Measurements from ENCODE around the gene TRIM17.
A peak's percentile ranks its signal among the peaks of the same experiment; 100 is the strongest.

Gene TRIM17, protein sequence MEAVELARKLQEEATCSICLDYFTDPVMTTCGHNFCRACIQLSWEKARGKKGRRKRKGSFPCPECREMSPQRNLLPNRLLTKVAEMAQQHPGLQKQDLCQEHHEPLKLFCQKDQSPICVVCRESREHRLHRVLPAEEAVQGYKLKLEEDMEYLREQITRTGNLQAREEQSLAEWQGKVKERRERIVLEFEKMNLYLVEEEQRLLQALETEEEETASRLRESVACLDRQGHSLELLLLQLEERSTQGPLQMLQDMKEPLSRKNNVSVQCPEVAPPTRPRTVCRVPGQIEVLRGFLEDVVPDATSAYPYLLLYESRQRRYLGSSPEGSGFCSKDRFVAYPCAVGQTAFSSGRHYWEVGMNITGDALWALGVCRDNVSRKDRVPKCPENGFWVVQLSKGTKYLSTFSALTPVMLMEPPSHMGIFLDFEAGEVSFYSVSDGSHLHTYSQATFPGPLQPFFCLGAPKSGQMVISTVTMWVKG
- total RNA-seq, result 0.12 to 1.6 (median 0.89) reads per million in 9 experiments

DNA sequence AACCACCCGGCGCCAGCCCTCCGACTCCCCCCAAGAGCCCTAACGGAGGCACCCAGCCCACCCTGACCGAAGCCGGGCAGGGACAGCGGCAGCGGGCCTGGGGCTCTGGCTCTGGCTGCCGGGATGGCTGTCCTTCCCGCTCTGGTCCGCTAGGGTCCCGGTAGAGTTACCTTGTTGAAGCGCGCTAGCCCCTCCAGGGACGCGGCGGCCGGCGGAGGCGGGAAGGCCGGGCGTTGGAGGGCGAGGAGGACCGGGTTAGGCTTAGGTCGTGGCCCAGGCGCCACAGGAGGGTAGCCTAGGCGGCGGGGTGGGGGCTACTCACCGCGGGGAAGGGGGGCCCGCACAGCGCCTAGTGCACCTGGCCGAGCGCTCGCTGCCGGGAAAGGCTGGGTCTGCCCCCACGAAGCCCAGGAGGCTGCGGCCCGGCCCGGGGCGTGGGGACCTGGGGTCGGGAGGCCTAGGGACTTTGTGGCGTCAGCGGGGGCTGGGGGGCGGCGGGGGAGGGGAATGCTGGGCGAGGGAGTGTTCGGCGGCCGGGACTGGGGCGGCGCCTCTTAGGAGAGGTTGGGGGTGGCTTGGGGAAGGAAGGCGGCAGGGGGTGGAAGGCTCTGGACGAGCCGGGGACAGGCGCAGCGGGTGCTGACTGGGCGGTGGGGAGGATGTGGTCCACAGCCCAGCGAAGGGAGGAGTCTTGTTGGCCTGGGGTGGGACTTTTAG, at the start of gene TRIM17:
TRIM17 (minus strand) TSS at position 645 of the 717 bp plus-strand sequence. CDS start 1,789 bp downstream, outside the sequence.
- peaks cover 5% of the 10 kb centered on the region for H3K36me3 Mint-ChIP-seq (ENCODE audit: insufficient read depth)
- peak within 1 kb of the TSS; percentile 85 to 89 for H3K4me3 Mint-ChIP-seq
- DNase-seq, result peak in 2 of 3 experiments; percentile 13 to 23
- ATAC-seq (replicated peaks), result peak; percentile 79
- H3K4me1 Mint-ChIP-seq (ENCODE audit: low read depth in 2 of 2), result peaks cover 15 to 20% of the 10 kb centered on the region in 2 donors
- H3K27me3 Mint-ChIP-seq, result peaks cover 0 to 31% of the 10 kb centered on the region in 2 donors
- H3K27ac Mint-ChIP-seq, result peak within 1 kb of the TSS in 1 of 2 donors; percentile 58
- no peaks in the 10 kb centered on the region for H3K9me3 Mint-ChIP-seq

DNA sequence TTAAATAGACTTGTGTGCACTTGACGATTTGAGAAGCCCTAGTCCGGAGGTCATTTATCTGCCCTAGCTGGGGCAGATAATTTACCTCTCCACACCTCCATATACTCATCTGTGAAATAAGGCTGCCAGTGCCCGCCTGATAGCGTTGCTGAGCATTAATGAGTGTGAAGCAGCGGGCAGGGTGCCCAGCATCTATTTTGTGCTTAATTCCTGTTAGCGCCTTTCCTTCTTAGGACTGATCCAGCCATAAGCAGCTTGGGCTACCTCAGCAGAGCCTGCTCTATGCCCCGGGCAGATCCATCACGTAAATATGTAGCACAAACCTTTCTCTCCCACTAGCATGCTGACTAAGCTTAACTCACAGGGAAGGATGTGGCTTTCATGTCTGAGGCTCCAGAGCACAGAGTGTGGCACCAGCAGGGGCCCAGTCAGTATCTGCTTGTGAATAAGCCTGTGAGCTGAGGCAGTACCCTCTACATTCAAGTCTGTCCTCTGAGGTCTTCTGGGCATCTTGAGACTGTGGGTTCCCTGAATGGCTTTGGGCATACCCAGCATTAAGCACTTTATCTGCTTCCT, 49.0 kb upstream of the TRIM17 start:
- peak; percentile 23 for ATAC-seq (replicated peaks)
- peaks cover 0 to 2% of the 10 kb centered on the region in 2 donors for H3K27me3 Mint-ChIP-seq
- no peak for DNase-seq
- peaks cover 43 to 45% of the 10 kb centered on the region in 2 donors for H3K4me1 Mint-ChIP-seq (ENCODE audit: low read depth in 2 of 2)
- H3K27ac Mint-ChIP-seq, result peak overlapping the region; percentile 49 to 77
- H3K9me3 Mint-ChIP-seq, result no peaks in the 10 kb centered on the region
- H3K4me3 Mint-ChIP-seq, result peak overlapping the region; percentile 84 to 85
- peaks cover 11% of the 10 kb centered on the region for H3K36me3 Mint-ChIP-seq (ENCODE audit: insufficient read depth)

DNA sequence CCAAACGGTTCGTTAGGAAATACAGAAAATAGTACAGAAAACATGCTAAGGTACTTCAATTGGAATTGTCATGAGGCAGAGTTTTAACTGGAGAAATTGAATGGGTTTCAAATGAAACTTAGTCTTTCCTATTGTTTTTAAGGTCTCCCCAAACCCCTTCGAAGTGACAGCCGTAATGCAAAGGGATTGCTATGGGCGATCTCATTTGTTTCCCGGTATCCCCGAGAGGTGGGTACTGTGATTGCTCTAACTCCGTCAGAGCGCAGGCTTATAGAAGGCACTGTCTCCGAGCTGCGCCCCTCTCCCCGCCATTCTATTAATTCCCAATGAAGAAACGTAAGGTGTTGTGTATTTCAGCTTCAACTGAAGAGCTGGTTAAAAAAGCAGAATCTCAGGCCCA, 48.5 kb upstream of the TRIM17 start:
- H3K27me3 Mint-ChIP-seq, result no peaks in the 10 kb centered on the region
- H3K36me3 Mint-ChIP-seq (ENCODE audit: insufficient read depth), result peaks cover 14% of the 10 kb centered on the region
- H3K27ac Mint-ChIP-seq, result peak overlapping the region; percentile 77 to 79
- peak overlapping the region; percentile 84 to 85 for H3K4me3 Mint-ChIP-seq
- DNase-seq, result no peak
- ATAC-seq (replicated peaks), result no peak
- H3K9me3 Mint-ChIP-seq, result no peaks in the 10 kb centered on the region
- H3K4me1 Mint-ChIP-seq (ENCODE audit: low read depth in 2 of 2), result peaks cover 43 to 45% of the 10 kb centered on the region in 2 donors

DNA sequence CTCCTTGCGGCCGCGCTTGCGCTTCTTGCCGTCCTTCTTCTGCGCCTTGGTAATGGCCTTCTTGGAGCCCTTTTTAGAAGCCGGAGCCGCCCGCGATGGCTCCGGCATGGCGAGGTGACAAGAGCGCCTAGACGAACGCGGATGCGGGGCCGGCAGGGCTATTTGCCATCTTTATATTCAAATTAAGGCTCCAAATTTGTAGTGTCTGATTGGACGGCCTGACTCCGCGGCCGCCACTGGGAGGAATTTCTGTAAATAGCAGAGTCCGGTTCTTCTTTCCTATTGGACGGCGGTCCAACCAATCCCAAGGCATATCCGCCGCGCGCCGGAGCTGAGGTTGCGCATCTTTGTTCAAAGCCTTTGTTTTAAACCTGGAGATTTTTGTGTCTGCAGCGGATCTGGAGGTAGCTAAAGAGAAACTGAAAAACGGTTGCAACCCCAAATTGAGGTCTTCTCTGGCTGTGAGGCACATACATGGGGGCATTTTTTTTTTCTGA, 47.9 kb upstream of the TRIM17 start:
- H3K4me3 Mint-ChIP-seq, result peak overlapping the region; percentile 84 to 85
- ATAC-seq (replicated peaks), result peak; percentile 90
- DNase-seq, result peak; percentile 82 to 84 (median 84)
- H3K27ac Mint-ChIP-seq, result peak overlapping the region; percentile 19 to 79
- H3K36me3 Mint-ChIP-seq (ENCODE audit: insufficient read depth), result peaks cover 19% of the 10 kb centered on the region
- H3K9me3 Mint-ChIP-seq, result no peaks in the 10 kb centered on the region
- peaks cover 43 to 45% of the 10 kb centered on the region in 2 donors for H3K4me1 Mint-ChIP-seq (ENCODE audit: low read depth in 2 of 2)
- H3K27me3 Mint-ChIP-seq, result no peaks in the 10 kb centered on the region

DNA sequence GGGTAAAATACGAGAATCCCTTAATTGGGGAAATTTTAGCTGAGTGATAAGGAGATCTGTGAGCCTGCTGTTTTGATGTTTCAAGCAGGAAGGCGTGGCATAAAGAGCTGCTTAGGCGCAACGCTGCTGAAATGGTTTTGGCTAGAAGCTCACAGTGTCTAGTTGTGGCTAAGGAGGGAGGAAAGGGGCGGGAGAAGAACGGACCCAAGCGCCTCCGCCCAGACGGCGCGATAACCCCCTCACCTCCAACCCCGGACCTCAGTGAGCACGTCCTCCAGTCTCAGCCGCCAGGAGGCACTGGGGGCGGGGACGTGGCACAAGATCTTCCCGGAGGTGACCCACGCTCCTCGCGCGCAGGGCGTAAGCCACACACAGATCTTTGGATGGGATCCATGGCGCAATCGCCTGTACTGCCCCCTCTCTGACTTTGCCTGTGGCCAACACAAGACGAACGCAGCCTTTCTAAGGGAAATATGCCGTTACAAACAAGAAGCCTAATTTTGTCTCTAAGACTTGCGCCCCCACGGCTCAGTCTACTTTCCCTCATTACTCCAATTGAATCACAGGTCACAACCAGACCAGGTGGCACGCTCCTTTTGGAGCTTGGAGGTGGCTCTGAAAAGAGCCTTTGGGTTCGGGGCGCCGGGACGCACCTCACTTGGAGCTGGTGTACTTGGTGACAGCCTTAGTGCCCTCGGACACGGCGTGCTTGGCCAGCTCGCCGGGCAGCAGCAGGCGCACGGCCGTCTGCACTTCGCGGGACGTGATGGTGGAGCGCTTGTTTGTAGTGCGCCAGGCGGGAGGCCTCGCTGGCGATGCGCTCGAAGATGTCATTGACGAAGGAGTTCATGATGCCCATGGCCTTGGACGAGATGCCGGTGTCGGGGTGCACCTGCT, 47.1 kb upstream of the TRIM17 start:
- ATAC-seq (replicated peaks) (peak; percentile 34), DNase-seq (peak; percentile 27 to 44 (median 42))
- peaks cover 25% of the 10 kb centered on the region for H3K36me3 Mint-ChIP-seq (ENCODE audit: insufficient read depth)
- H3K27me3 Mint-ChIP-seq, result no peaks in the 10 kb centered on the region
- peak overlapping the region; percentile 64 to 79 for H3K27ac Mint-ChIP-seq
- H3K4me1 Mint-ChIP-seq (ENCODE audit: low read depth in 2 of 2), result peaks cover 43 to 46% of the 10 kb centered on the region in 2 donors
- H3K4me3 Mint-ChIP-seq, result peak overlapping the region; percentile 84 to 85
- no peaks in the 10 kb centered on the region for H3K9me3 Mint-ChIP-seq

DNA sequence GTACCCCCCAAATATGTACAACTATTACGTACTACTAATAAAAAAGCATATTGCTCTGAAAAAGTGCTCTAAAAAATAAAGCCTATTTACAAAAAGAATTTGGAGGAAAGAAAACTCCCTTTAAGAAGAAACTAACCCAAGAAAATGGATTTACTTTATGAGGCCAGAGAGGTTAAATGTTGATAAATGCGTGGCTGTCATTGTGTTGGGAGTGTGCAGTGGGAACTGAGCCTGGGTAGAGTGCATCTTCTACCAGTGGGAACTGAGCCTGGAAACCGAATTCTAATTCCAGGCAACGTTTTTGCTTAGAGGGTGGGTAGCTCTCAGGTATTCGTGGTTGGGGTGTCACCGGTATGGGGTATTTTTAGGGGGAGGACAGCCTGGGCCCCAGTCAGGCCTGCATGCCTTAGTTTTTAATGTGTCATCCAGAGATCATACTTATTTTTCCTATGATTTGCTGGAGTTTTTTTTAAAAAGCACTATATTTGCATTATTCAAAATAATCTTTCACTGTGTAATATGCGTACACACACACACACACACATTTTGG, 46.4 kb upstream of the TRIM17 start:
- Mint-ChIP-seq H3K27me3 (no peaks in the 10 kb centered on the region), H3K4me3 (peak overlapping the region; percentile 84 to 85), H3K4me1 (ENCODE audit: low read depth in 2 of 2) (peaks cover 49 to 52% of the 10 kb centered on the region in 2 donors), H3K9me3 (no peaks in the 10 kb centered on the region), H3K27ac (peak overlapping the region; percentile 64 to 79), H3K36me3 (ENCODE audit: insufficient read depth) (peaks cover 33% of the 10 kb centered on the region)
- ATAC-seq (replicated peaks), result no peak
- no peak for DNase-seq

DNA sequence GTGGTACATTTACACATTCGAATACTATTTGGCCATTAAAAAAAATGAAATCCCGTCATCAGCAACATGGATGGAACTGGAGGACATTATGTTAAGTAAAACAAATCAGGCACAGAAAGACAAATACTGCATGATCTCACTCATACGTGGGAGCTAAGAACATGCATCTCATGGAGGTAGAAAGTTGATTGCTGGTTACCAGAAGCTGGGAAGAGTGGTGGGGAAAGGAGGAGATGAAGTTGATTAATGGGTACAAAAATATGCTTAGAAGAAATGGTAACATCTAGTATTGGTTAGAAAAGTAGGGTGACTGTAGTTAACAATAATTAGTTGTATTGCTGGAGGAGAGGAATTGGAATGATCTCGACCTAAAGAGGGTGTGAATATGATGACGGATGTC, 45.9 kb upstream of the TRIM17 start:
- no peak for DNase-seq
- ATAC-seq (replicated peaks), result no peak
- no peak overlapping the region for H3K27ac Mint-ChIP-seq
- peak overlapping the region; percentile 28 to 84 for H3K4me3 Mint-ChIP-seq
- peaks cover 55 to 56% of the 10 kb centered on the region in 2 donors for H3K4me1 Mint-ChIP-seq (ENCODE audit: low read depth in 2 of 2)
- no peaks in the 10 kb centered on the region for H3K9me3 Mint-ChIP-seq
- no peaks in the 10 kb centered on the region for H3K27me3 Mint-ChIP-seq
- H3K36me3 Mint-ChIP-seq (ENCODE audit: insufficient read depth), result peaks cover 38% of the 10 kb centered on the region

DNA sequence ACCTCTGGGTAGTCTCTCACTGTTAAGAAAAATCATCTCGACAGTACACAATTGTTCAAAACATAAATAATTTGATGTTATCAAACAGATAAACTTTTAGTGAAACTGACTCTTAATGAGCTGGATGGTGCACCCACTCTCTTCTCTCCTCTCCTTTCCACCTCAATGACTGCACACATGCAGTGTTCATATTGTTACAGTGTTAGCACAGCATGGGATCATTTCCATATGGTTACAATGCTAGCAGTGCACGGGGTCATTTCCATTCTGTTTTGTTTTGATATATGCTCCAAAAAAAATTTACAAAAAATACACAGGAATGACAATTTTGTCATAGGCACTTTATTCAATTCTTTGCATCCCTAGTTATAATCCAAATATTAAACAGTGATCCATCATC, 44.2 kb upstream of the TRIM17 start:
- ATAC-seq (replicated peaks) (no peak), DNase-seq (no peak)
- Mint-ChIP-seq H3K27me3 (no peaks in the 10 kb centered on the region), H3K4me3 (peak overlapping the region; percentile 33 to 55), H3K9me3 (no peaks in the 10 kb centered on the region), H3K4me1 (ENCODE audit: low read depth in 2 of 2) (peaks cover 56 to 64% of the 10 kb centered on the region in 2 donors), H3K36me3 (ENCODE audit: insufficient read depth) (peaks cover 46% of the 10 kb centered on the region), H3K27ac (no peak overlapping the region)

DNA sequence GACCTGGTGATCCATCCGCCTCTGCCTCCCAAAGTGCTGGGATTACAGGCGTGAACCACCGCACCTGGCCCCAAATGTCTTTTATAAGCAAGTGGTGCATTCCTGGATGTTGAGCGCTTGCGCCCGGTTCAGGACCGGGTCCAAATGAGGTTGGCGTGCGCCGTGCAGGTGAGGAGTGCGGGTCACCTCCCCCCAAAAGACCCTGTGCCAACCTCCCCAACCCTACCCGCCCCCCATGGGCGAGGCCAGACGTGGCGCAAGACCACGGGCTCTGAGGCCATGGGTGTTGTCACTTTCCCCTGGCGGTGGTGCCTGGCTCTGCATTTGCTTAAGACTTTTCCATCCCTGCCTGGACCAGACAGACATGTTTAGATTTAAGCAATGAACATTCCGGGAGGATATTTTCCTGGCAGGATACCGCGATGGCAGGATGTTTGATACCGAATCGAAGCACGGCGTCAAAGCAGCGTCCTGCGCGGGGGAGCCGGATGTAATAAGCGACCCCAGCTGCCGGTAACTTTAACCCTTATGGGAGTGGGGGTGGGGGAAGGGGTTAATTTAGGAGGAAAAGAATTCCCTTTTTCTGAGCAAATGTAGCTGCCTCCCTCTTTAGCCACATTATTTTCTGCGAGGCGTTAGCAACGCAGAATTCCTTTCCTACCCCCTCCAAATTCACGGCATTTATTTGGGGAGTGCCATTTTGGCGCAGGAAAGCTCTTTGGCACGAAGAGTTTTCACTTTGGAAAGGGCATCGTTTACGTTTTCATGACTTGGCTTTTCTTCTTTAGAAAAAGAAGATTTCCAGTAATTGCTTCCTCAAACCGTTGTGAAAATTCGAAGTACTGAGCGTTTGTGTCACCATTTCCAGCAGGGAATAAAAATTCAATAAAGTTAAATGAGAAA, 42.7 kb upstream of the TRIM17 start:
- ATAC-seq (replicated peaks) (no peak), DNase-seq (peak; percentile 35 to 50 (median 44))
- H3K4me3 Mint-ChIP-seq, result peak overlapping the region; percentile 93 to 94
- no peaks in the 10 kb centered on the region for H3K27me3 Mint-ChIP-seq
- peak overlapping the region; percentile 98 to 99 for H3K27ac Mint-ChIP-seq
- peaks cover 40% of the 10 kb centered on the region for H3K36me3 Mint-ChIP-seq (ENCODE audit: insufficient read depth)
- peaks cover 45 to 55% of the 10 kb centered on the region in 2 donors for H3K4me1 Mint-ChIP-seq (ENCODE audit: low read depth in 2 of 2)
- H3K9me3 Mint-ChIP-seq, result no peaks in the 10 kb centered on the region

DNA sequence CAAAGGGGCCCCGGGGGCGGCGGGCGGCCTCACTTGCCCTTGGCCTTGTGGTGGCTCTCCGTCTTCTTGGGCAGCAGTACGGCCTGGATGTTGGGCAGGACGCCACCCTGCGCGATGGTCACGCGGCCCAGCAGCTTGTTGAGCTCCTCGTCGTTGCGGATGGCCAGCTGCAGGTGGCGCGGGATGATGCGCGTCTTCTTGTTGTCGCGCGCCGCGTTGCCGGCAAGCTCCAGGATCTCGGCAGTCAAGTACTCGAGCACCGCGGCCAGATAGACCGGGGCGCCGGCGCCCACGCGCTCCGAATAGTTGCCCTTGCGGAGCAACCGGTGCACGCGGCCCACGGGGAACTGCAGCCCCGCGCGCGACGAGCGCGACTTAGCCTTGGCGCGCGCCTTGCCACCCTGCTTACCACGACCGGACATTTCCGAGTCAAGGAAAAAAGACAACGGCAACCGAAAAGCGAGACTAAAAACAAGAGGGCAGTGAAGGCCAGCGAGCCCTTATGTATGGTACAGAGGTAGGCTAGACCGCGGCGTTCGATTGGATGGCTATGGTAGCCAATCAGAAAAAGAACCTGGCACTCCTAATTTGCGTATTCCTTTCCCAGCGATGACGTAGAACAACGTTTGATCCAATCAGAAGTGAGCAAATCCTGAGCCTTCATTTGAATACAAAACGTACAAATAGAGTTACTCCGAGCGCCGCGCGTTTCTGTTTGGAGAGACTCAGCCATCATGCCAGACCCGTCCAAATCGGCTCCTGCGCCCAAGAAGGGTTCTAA, 40.9 kb upstream of the TRIM17 start:
- peaks cover 35% of the 10 kb centered on the region for H3K36me3 Mint-ChIP-seq (ENCODE audit: insufficient read depth)
- peak overlapping the region; percentile 93 to 94 for H3K4me3 Mint-ChIP-seq
- H3K9me3 Mint-ChIP-seq, result no peaks in the 10 kb centered on the region
- peak overlapping the region; percentile 98 to 99 for H3K27ac Mint-ChIP-seq
- DNase-seq, result peak; percentile 83 to 86 (median 85)
- H3K27me3 Mint-ChIP-seq, result no peaks in the 10 kb centered on the region
- H3K4me1 Mint-ChIP-seq (ENCODE audit: low read depth in 2 of 2), result peaks cover 37 to 49% of the 10 kb centered on the region in 2 donors
- peak; percentile 80 for ATAC-seq (replicated peaks)

DNA sequence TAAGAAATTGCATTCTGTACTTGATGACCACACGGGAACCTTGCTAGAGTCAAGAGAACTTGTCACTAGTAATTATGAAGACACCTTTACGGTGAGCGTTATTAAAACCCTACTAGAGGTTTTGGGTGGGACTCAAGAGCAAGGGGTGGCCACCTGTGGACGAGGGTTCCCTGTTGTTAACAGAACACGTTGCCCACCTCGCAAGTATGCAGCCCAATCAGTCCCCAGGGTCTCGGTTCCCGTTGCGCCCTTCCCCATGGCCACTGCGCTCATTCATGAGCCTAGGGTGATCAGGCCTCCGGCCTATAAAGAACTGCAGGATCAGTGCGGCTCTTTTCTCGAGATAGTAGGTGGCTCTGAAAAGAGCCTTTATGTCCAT, 40.3 kb upstream of the TRIM17 start:
- Mint-ChIP-seq H3K27ac (peak overlapping the region; percentile 98 to 99), H3K4me3 (peak overlapping the region; percentile 93 to 94), H3K36me3 (ENCODE audit: insufficient read depth) (peaks cover 35% of the 10 kb centered on the region), H3K9me3 (no peaks in the 10 kb centered on the region), H3K27me3 (no peaks in the 10 kb centered on the region), H3K4me1 (ENCODE audit: low read depth in 2 of 2) (peaks cover 34 to 46% of the 10 kb centered on the region in 2 donors)
- ATAC-seq (replicated peaks), result peak; percentile 2
- no peak for DNase-seq
